Body of pancreas (tissue), 4 donors: ENCODE results near the gene LAMA4. TPM values are rescaled to one million over a fixed set of nuclear protein-coding genes. Genes with fewer than 3 reads are reported as not detected.

Experiments
- ATAC-seq: fragments of 150-250 bp; one replicate; pipeline ENCODE4 v1.9.1; 2016
- DNase-seq, 4 donors: peaks; one replicate each; pipeline ENCODE4 v3.0.0-alpha.2; 2019
- H3K27ac ChIP-seq, 4 donors: fragments of 200-600 bp; sonication (generic); 1 replicate in 3 of 4; 2 replicates in 1 of 4; pipeline versions ENCODE4 v1.5.1 to v1.6.1; 2016 to 2019; ENCODE audit warnings: mild to moderate bottlenecking in 1 of 4, mixed read lengths in 1 of 4, moderate library complexity in 1 of 4
- H3K27me3 ChIP-seq, 2 donors: fragments of 200-600 bp; sonication (generic); one replicate each; pipeline ENCODE4 v1.6.0; 2016; ENCODE audit warnings: mild to moderate bottlenecking in 1 of 2
- H3K36me3 ChIP-seq, 2 donors: fragments of 200-600 bp; sonication (generic); replicated peaks in 1 of 2; 2 replicates each; pipeline ENCODE4 v1.5.1; 2016; ENCODE audit warnings: low read depth in 2 of 2; ENCODE audit not compliant: insufficient read depth in 1 of 2
- H3K4me1 ChIP-seq: fragments of 200-600 bp; sonication (generic); one replicate; pipeline ENCODE4 v1.6.0; 2016
- H3K4me3 ChIP-seq, 2 donors: fragments of 200-600 bp; sonication (generic); 1 replicate in 1 of 2; 2 replicates in 1 of 2; pipeline ENCODE4 v1.5.1; 2016 to 2019
- H3K9me3 ChIP-seq, 3 donors: fragments of 200-600 bp; sonication (generic); 1 replicate in 2 of 3; 2 replicates in 1 of 3; pipeline ENCODE4 v1.5.1; 2016
- CTCF ChIP-seq, 7 experiments: fragments of 450-650 bp in 4 of 7; fragments of 200-600 bp in 3 of 7; sonication (generic) in 3 of 7; IDR thresholded peaks; one replicate each; pipeline ENCODE4 v1.5.1; 2016 to 2019; ENCODE audit warnings: antibody characterized with exemption in 7 of 7
- POLR2A ChIP-seq, 3 donors: fragments of 450-650 bp; IDR thresholded peaks; one replicate each; pipeline ENCODE4 v1.6.1; 2016; ENCODE audit warnings: antibody characterized with exemption in 3 of 3, mild to moderate bottlenecking in 2 of 3
- WGBS, 2 donors: methylation state at CpG; one replicate each; pipeline ENCODE4 v1.1.5; 2017; 5-methylcytosine and 5-hydroxymethylcytosine counted together
- intact Hi-C: fragments of 100-400 bp; cut with DNase I; formaldehyde crosslinking; loops from one replicate; pipeline ENCODE4 v1.15.1; 2023
- total RNA-seq, 2 donors: library from RNA; depleted of rRNA; stranded (reverse); fragments of >200 nt; gene quantifications; one replicate each; pipeline ENCODE4 v1.1.0, GENCODE V29; 2016

Gene LAMA4
- total RNA-seq, 2 donors from 2014 or later: 10.6 to 27.0 TPM

- intact Hi-C loops: no loop called here
- no peaks in the 10 kb centered on the region for H3K27me3 ChIP-seq
- H3K4me3 ChIP-seq: no peak overlapping the region
- no peak for TF ChIP-seq CTCF (IDR thresholded peaks at IDR 0.05)
- no peak for TF ChIP-seq POLR2A (IDR thresholded peaks at IDR 0.05)
- DNase-seq (no peak), ATAC-seq (no peak)
- no peaks in the 10 kb centered on the region for H3K36me3 ChIP-seq
- no peak overlapping the region for H3K27ac ChIP-seq
- H3K4me1 ChIP-seq: no peaks in the 10 kb centered on the region
- H3K9me3 ChIP-seq: no peaks in the 10 kb centered on the region
These were observed 32.8 kb downstream of the LAMA4 start for GRCh38 chr6:112221561-112221960.

- intact Hi-C loops: no loop called here
- DNase-seq: no peak
- Histone ChIP-seq H3K9me3 (no peaks in the 10 kb centered on the region), H3K27ac (no peak overlapping the region), H3K4me3 (no peak overlapping the region), H3K27me3 (no peaks in the 10 kb centered on the region), H3K36me3 (no peaks in the 10 kb centered on the region), H3K4me1 (no peaks in the 10 kb centered on the region)
- TF ChIP-seq POLR2A (IDR thresholded peaks at IDR 0.05) (no peak), CTCF (IDR thresholded peaks at IDR 0.05) (no peak)
- no peak for ATAC-seq
- 65 to 85% methylated on average over 4 to 5 of the region's 5 CpGs for WGBS, 2 donors
These were observed 35.8 kb downstream of the LAMA4 start for GRCh38 chr6:112218563-112218962.

- no peak overlapping the region for H3K4me3 ChIP-seq
- TF ChIP-seq POLR2A (IDR thresholded peaks at IDR 0.05): no peak
- no peaks in the 10 kb centered on the region for H3K9me3 ChIP-seq
- intact Hi-C loops: no loop called here
- no peaks in the 10 kb centered on the region for H3K36me3 ChIP-seq
- H3K27ac ChIP-seq: no peak overlapping the region
- no peak for ATAC-seq
- DNase-seq: no peak
- 68 to 71% methylated on average over 6 of the region's 6 CpGs for WGBS, 2 donors
- no peaks in the 10 kb centered on the region for H3K27me3 ChIP-seq
- no peaks in the 10 kb centered on the region for H3K4me1 ChIP-seq
These were observed 37.5 kb downstream of the LAMA4 start for GRCh38 chr6:112216662-112217551.

GRCh38 chr6:112215488-112216284 lies 38.7 kb downstream of the LAMA4 start:
- no peak for ATAC-seq
- no peaks in the 10 kb centered on the region for H3K9me3 ChIP-seq
- no peak overlapping the region for H3K27ac ChIP-seq
- no peaks in the 10 kb centered on the region for H3K4me1 ChIP-seq
- no peak for DNase-seq
- H3K27me3 ChIP-seq: no peaks in the 10 kb centered on the region
- no peak overlapping the region for H3K4me3 ChIP-seq
- no peak for TF ChIP-seq CTCF (IDR thresholded peaks at IDR 0.05)
- H3K36me3 ChIP-seq: no peaks in the 10 kb centered on the region
- WGBS, 2 donors: 70 to 76% methylated on average over 7 of the region's 7 CpGs
- intact Hi-C loops: no loop called here

- H3K27me3 ChIP-seq: no peaks in the 10 kb centered on the region
- H3K36me3 ChIP-seq: no peaks in the 10 kb centered on the region
- H3K27ac ChIP-seq: no peak overlapping the region
- no peaks in the 10 kb centered on the region for H3K4me1 ChIP-seq
- intact Hi-C loops: no loop called here
- TF ChIP-seq CTCF (IDR thresholded peaks at IDR 0.05) (no peak), POLR2A (IDR thresholded peaks at IDR 0.05) (no peak)
- no peak overlapping the region for H3K4me3 ChIP-seq
- WGBS, 2 donors: 10 to 23% methylated on average over 2 of the region's 2 CpGs
- ATAC-seq (no peak), DNase-seq (no peak)
- no peaks in the 10 kb centered on the region for H3K9me3 ChIP-seq
These were observed 39.6 kb downstream of the LAMA4 start for GRCh38 chr6:112214739-112215269.
